IPS DF 6.9 (cell line): Measurements from ENCODE around the gene KCTD14.

Experiments
- DNase-seq: peaks from one replicate; pipeline ENCODE4 v3.0.0-alpha.2; 2013; ENCODE audit warnings: low read depth, low spot score
- H3K27ac ChIP-seq: one replicate; pipeline ENCODE4 v1.5.1; 2013; ENCODE audit warnings: low read length, control low read depth
- H3K27me3 ChIP-seq: 2 replicates; pipeline ENCODE4 v1.6.1; 2013; ENCODE audit warnings: mild to moderate bottlenecking, low read length; ENCODE audit not compliant: control insufficient read depth, insufficient read depth
- H3K36me3 ChIP-seq: 2 replicates; pipeline ENCODE4 v1.6.1; 2013; ENCODE audit warnings: low read length; ENCODE audit not compliant: control insufficient read depth, insufficient read depth
- H3K4me1 ChIP-seq: 2 replicates; pipeline ENCODE4 v1.6.1; 2013; ENCODE audit warnings: low read length; ENCODE audit not compliant: control insufficient read depth, insufficient read depth
- H3K4me3 ChIP-seq: 2 replicates; pipeline ENCODE4 v1.5.1; 2013; ENCODE audit warnings: mild to moderate bottlenecking, low read length
- H3K9me3 ChIP-seq: 2 replicates; pipeline ENCODE4 v1.6.1; 2013; ENCODE audit warnings: low read length, inconsistent platforms; ENCODE audit not compliant: control insufficient read depth, insufficient read depth
- WGBS: extraction: QIAGEN DNeasy Blood & Tissue Kit; methylation state at CpG from one replicate; pipeline ENCODE4 v1.1.7; 2013; ENCODE audit warnings: mixed read lengths, missing lambda C conversion rate; ENCODE audit not compliant: insufficient read length, insufficient coverage; 5-methylcytosine and 5-hydroxymethylcytosine counted together

KCTD14 gene

DNA sequence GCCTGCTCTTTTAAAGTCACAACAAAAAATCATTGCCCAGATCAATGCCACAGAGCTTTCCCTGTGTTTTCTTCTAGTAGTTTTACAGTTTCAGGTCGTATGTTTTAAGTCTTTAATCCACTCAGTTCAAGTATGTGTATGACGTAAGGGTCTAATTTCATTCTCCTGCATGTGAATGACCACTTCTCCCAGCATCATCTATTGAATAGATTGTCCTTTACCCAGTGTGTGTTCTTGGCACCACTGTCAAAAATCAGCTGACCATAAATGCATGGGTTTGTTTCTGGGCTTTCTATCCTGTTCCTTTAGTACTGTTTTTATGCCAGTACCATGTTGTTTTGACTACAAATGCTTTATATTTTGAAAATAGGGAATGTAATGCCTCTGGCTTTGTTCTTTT lies 56.7 kb downstream of the KCTD14 start:
- H3K36me3 ChIP-seq, result no peaks in the 10 kb centered on the region
- no peak overlapping the region for H3K27ac ChIP-seq
- H3K4me1 ChIP-seq, result no peaks in the 10 kb centered on the region
- H3K27me3 ChIP-seq, result no peaks in the 10 kb centered on the region
- H3K4me3 ChIP-seq, result no peak overlapping the region
- DNase-seq, result no peak
- no CpG with 5 or more reads among the region's 2 CpGs for WGBS
- no peaks in the 10 kb centered on the region for H3K9me3 ChIP-seq
